Measurements from ENCODE around the gene ZNF829. TPM values are rescaled to one million over a fixed set of nuclear protein-coding genes. Genes with fewer than 3 reads are reported as not detected.

ZNF829 gene
- total RNA-seq, result 0.51 and 1.8 TPM in 2 replicates

DNA sequence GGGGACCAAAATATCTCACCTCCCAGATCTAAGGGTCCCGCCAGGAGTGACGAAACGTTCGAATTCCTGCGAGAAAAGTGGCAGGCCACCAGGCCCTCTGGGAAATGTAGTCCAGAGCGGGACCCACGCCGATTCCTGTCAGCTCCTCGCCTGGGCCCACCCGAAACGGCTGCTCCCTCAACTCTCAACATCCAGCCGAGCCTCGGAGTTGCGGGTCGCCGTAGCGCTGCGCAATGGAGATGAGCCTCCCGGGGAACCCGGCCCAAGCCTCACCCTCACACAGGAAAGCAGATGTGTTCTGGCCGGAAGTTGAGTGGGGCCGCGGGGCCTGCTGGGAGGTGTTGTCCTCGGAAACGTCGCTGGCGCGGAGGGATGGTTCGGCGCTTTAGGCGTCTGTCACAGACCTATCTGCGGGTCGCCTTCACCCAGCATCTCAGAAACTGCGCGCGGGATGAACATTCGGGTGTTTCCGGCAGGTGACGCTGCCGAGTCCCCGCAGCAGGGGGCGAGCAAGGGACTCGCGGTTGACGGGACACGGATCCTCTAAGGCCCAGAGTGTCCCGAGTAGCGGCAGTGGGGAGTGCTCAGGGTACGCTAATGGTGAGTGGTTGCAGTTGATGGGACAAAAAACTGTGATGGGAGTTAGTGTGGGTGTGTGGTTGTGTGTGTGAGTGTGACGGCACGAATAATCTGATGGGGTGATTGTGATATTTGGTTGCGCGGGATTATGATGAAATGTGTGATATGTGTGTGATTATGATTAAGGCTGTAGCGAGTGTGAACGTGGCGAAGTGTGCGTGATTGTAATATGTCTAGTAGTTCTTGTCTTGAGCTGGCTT is at the start of gene ZNF829, which contains the start of gene ZNF568:
Gene ZNF829 (minus strand): TSS at position 300 of the 839 bp plus-strand sequence. CDS start 1,124 bp downstream, outside the sequence.
Gene ZNF568 (plus strand): TSS at position 341 of the 839 bp plus-strand sequence. CDS start 6,439 bp downstream, outside the sequence.

DNA sequence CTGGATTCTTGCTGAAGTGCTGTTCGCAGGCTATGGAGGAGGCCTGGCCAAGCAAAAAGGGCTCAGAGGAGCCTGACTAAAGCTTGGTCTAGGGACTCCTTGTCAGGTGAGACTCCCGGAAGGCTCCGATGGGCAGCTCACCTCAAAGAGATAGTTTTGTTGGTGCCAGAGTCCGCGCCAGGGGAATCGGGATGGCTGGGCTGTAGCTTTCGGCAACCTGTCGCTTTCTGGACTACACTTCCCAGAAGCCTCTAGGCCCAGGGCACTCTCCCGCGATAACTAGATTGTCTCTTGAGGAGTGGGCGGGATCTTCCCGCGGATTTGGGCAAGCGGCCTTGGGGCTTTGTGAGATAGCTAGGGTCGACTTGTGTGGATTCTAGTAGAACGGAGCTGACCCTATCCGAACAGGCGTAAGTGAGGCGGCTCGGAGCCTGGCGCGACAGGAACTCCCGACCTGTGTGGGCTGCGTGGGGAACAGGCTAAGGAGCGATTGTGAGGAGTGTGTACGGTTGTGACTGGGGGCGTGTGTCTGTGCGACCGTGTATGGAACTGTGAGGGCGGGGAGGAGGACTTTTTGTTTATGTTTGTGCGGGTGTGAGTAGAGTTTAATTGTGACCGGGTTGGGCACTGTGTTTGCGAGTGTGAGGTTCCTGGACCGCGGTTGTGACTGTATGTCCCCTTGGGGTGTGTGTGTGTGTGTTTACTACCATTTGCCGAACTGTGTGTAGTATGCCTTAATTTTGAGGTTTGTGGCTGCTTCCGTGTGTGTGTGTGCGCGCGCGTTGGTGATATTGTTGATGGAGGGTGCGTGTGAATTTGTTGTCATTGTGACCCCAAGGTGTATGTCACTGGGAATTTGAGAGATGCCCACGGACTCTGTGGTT is 65.3 kb downstream of the ZNF829 start, which contains the start of gene ZNF345:
Gene ZNF345 (plus strand): TSS at position 318 of the 884 bp plus-strand sequence. CDS start 25,955 bp downstream, outside the sequence.

Other genes with a start within 250 kb of the ZNF829 start
- 2.1 and 14.9 TPM in 2 replicates for gene ZNF461, start 249.5 kb downstream of the ZNF829 start, total RNA-seq
- gene ZNF567, start 228.7 kb downstream of the ZNF829 start, total RNA-seq, result 1.8 and 4.1 TPM in 2 replicates
- 0.78 and 3.9 TPM in 2 replicates for gene ZNF850, start 143.5 kb downstream of the ZNF829 start, total RNA-seq
- 1.9 and 6.2 TPM in 2 replicates for gene ZNF790, start 77.9 kb downstream of the ZNF829 start, total RNA-seq
- gene ZNF345, start 65.4 kb downstream of the ZNF829 start, total RNA-seq, result 1.2 and 2.2 TPM in 2 replicates
- 1.2 and 2.8 TPM in 2 replicates for gene ZNF568, start within 50 bp of the ZNF829 start, total RNA-seq
- 2.1 and 3.0 TPM in 2 replicates for gene ZNF420, start 162.1 kb upstream of the ZNF829 start, total RNA-seq